WTC11 (cell line): ENCODE results near the gene BHLHE23. TPM values are rescaled to one million over a fixed set of nuclear protein-coding genes. Genes with fewer than 3 reads are reported as not detected.

Experiments used
- ATAC-seq: fragments of 200-7000 bp; cut with Tn5 transposase; 2 replicates; pipeline ENCODE4 v1.10.0; 2021; ENCODE audit warnings: mild to moderate bottlenecking, moderate library complexity
- CTCF ChIA-PET: fragments of 300-600 bp; sonication (Branson Sonifier 250); formaldehyde crosslinking; loops from one replicate; lab custom pipeline; 2021; ENCODE audit warnings: antibody characterized with exemption; lab: Charles Lee
- POLR2A ChIA-PET: fragments of 350-600 bp; sonication (Branson Sonifier 250); formaldehyde crosslinking; loops from one replicate; lab custom pipeline; 2021; ENCODE audit warnings: antibody characterized with exemption; lab: Charles Lee
- DNase-seq: peaks from one replicate; pipeline ENCODE4 v3.0.0; 2021; ENCODE audit warnings: low spot score
- H3K27ac Mint-ChIP-seq: 2 replicates; pipeline ENCODE4 v1.8.0; 2021; ENCODE audit warnings: mixed read lengths
- H3K27me3 Mint-ChIP-seq: 2 replicates; pipeline ENCODE4 v1.8.0; 2021; ENCODE audit warnings: low read depth, mild to moderate bottlenecking, moderate library complexity, mixed read lengths
- H3K36me3 Mint-ChIP-seq: 2 replicates; pipeline ENCODE4 v1.8.0; 2021; ENCODE audit warnings: mixed read lengths
- H3K4me1 Mint-ChIP-seq: 2 replicates; pipeline ENCODE4 v1.8.0; 2022; ENCODE audit warnings: mixed read lengths
- H3K4me3 Mint-ChIP-seq: 2 replicates; pipeline ENCODE4 v1.8.0; 2021; ENCODE audit warnings: mild to moderate bottlenecking, moderate library complexity, mixed read lengths
- H3K9me3 Mint-ChIP-seq: 2 replicates; pipeline ENCODE4 v1.8.0; 2021; ENCODE audit warnings: mixed read lengths
- ATF1 ChIP-seq: sonication (generic); formaldehyde crosslinking; IDR thresholded peaks from 2 replicates; pipeline ENCODE4 v1.8.1; 2023; ENCODE audit warnings: mild to moderate bottlenecking, moderate library complexity, missing genetic modification reagents
- EMX1 ChIP-seq: fragments of 250-450 bp; sonication (Bioruptor Pico); IDR thresholded peaks from 2 replicates; pipeline ENCODE4 v1.8.0; 2021; ENCODE audit warnings: mild to moderate bottlenecking
- ESRRA ChIP-seq: sonication (generic); formaldehyde crosslinking; IDR thresholded peaks from 2 replicates; pipeline ENCODE4 v1.8.1; 2022; ENCODE audit warnings: mild to moderate bottlenecking, missing genetic modification reagents, borderline replicate concordance
- ETV6 ChIP-seq: sonication (generic); formaldehyde crosslinking; IDR thresholded peaks from 2 replicates; pipeline ENCODE4 v1.8.1; 2022; ENCODE audit warnings: mild to moderate bottlenecking, missing genetic modification reagents
- FOXK1 ChIP-seq: sonication (generic); formaldehyde crosslinking; IDR thresholded peaks from 2 replicates; pipeline ENCODE4 v1.8.0; 2022; ENCODE audit warnings: mild to moderate bottlenecking, moderate library complexity, missing genetic modification reagents
- MXD4 ChIP-seq: fragments of 250-450 bp; sonication (Bioruptor Pico); IDR thresholded peaks from 2 replicates; pipeline ENCODE4 v1.8.0; 2021; ENCODE audit warnings: mild to moderate bottlenecking, moderate library complexity, borderline replicate concordance
- MYBL2 ChIP-seq: sonication (generic); formaldehyde crosslinking; IDR thresholded peaks from 2 replicates; pipeline ENCODE4 v1.8.1; 2023; ENCODE audit warnings: mild to moderate bottlenecking, moderate library complexity, missing genetic modification reagents
- NFE2L1 ChIP-seq: sonication (generic); formaldehyde crosslinking; IDR thresholded peaks from 2 replicates; pipeline ENCODE4 v1.8.1; 2023; ENCODE audit warnings: missing genetic modification reagents
- PRRX2 ChIP-seq: fragments of 250-450 bp; sonication (Bioruptor Pico); IDR thresholded peaks from 2 replicates; pipeline ENCODE4 v1.8.0; 2021; ENCODE audit warnings: mild to moderate bottlenecking
- TP53 ChIP-seq: sonication (generic); formaldehyde crosslinking; IDR thresholded peaks from 2 replicates; pipeline ENCODE4 v1.8.1; 2023; ENCODE audit warnings: mild to moderate bottlenecking, missing genetic modification reagents
- ZNF121 ChIP-seq: sonication (generic); formaldehyde crosslinking; IDR thresholded peaks from 2 replicates; pipeline ENCODE4 v1.8.0; 2023; ENCODE audit warnings: missing genetic modification reagents
- ZNF232 ChIP-seq: sonication (generic); formaldehyde crosslinking; IDR thresholded peaks from 2 replicates; pipeline ENCODE4 v1.8.0; 2022; ENCODE audit warnings: mild to moderate bottlenecking, missing genetic modification reagents
- ZNF671 ChIP-seq: fragments of 250-450 bp; sonication (Bioruptor Pico); IDR thresholded peaks from 2 replicates; pipeline ENCODE4 v1.8.0; 2021; ENCODE audit warnings: mild to moderate bottlenecking
- total RNA-seq: library from RNA; stranded (reverse); gene quantifications from 3 replicates; pipeline ENCODE4 v1.2.3, GENCODE V29; 2021
- TF ChIP-seq, protein P1 (sequence below): sonication (generic); formaldehyde crosslinking; IDR thresholded peaks from 2 replicates; pipeline ENCODE4 v1.8.1; 2023; ENCODE audit warnings: mild to moderate bottlenecking, missing genetic modification reagents, moderate library complexity
- TF ChIP-seq, protein P2 (sequence below): sonication (generic); formaldehyde crosslinking; IDR thresholded peaks from 2 replicates; pipeline ENCODE4 v1.8.0; 2022; ENCODE audit warnings: missing genetic modification reagents
- TF ChIP-seq, protein P3 (sequence below): sonication (generic); formaldehyde crosslinking; IDR thresholded peaks from 2 replicates; pipeline ENCODE4 v1.8.1; 2022; ENCODE audit warnings: low read depth, missing genetic modification reagents, borderline replicate concordance
- TF ChIP-seq, protein P4 (sequence below): sonication (generic); formaldehyde crosslinking; IDR thresholded peaks from 2 replicates; pipeline ENCODE4 v1.8.1; 2022; ENCODE audit warnings: low read depth, mild to moderate bottlenecking, moderate library complexity, missing genetic modification reagents, borderline replicate concordance
- TF ChIP-seq, protein P5 (sequence below): fragments of 250-450 bp; sonication (Bioruptor Pico); IDR thresholded peaks from 2 replicates; pipeline ENCODE4 v2.1.2; 2022; ENCODE audit warnings: mild to moderate bottlenecking, moderate library complexity
- TF ChIP-seq, protein P6 (sequence below): fragments of 250-450 bp; sonication (Bioruptor Pico); IDR thresholded peaks from 2 replicates; pipeline ENCODE4 v1.9.0; 2021; ENCODE audit warnings: moderate library complexity, mild to moderate bottlenecking, inconsistent platforms, borderline replicate concordance
- TF ChIP-seq, protein P7 (sequence below): sonication (generic); formaldehyde crosslinking; IDR thresholded peaks from 2 replicates; pipeline ENCODE4 v1.8.0; 2023; ENCODE audit warnings: mild to moderate bottlenecking, missing genetic modification reagents

Gene BHLHE23
- total RNA-seq, 1 experiment from 2014 or later: 1.3 TPM

DNA sequence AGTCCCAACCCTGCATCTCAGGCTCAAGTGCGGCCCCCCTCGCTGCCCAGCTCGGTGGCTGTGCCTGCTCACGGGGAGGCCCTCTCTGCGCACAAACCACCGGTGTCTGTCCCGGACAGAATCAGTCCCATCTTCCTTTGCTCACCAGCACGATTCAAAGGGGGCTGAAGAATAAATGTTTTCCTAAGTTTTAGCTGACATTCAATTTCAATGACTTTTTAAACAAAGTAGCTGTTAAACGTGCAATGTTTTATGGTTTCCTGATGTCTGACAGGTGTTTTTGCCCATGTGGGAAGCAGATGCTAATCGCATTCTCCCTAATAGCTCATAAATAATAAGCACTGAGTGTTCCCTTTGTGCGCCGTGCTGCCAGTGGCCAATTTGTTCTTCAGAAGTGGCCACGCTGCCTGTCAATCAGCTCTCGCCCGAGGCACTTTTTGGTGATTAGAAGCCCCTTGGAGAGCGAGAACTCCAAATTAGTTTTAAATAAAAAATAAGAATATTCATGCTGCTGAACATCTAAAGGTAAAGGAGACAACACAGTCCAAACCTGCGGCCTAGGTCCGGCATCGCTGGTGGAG is 26.3 kb downstream of the BHLHE23 start:
- H3K27me3 Mint-ChIP-seq: peaks cover 11% of the 10 kb centered on the region
- no peaks in the 10 kb centered on the region for H3K36me3 Mint-ChIP-seq
- ATAC-seq: no peak
- CTCF ChIA-PET: interaction anchor here (1.0 to 3.2 kb wide), 10 partner anchors 8 to 193 kb away, joined by 3 to 21 read pairs (median 6); no protein-coding TSS in a partner anchor
- peaks cover 34% of the 10 kb centered on the region for H3K4me1 Mint-ChIP-seq
- no peak for TF ChIP-seq EMX1
- no peak for TF ChIP-seq NFE2L1
- TF ChIP-seq ZNF232: no peak
- TF ChIP-seq ETV6 (CRISPR knock-in tag): no peak
- TF ChIP-seq, protein P1, sequence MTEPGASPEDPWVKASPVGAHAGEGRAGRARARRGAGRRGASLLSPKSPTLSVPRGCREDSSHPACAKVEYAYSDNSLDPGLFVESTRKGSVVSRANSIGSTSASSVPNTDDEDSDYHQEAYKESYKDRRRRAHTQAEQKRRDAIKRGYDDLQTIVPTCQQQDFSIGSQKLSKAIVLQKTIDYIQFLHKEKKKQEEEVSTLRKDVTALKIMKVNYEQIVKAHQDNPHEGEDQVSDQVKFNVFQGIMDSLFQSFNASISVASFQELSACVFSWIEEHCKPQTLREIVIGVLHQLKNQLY (CRISPR knock-in tag): no peak
- TF ChIP-seq, all 79 proteins: peak for 0
- H3K27ac Mint-ChIP-seq: no peak overlapping the region
- POLR2A ChIA-PET: interaction anchor here (1.0 kb wide), 1 partner anchor 34 kb away, joined by 3 read pairs; no protein-coding TSS in a partner anchor
- no peaks in the 10 kb centered on the region for H3K9me3 Mint-ChIP-seq
- H3K4me3 Mint-ChIP-seq: no peak overlapping the region
- no peak for DNase-seq

DNA sequence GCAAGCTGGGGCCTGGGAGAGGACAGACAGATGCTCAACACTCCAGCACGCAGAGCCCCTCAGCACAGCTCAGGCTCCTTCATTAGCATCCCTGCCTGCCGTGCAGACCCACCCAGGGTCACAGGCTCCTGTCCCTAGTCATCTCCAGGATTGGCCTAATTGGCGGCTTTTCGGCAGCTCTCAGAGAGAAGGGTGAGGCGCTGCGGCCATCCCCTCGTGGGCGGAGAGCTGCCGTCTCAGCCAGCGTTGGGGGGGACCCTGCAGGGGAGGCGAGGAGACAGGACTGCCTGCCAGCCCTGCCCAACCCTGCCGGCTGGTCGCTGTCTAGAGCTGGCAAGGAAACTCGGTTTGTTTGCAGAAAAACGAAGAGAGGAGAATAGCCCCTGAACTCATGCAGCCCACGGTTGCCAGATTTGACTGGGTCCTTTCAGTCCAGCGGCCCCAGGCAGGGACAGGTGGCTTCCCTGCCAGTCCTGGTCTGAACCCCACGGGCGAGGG is 26.8 kb downstream of the BHLHE23 start:
- Mint-ChIP-seq H3K27ac (no peak overlapping the region), H3K4me1 (peaks cover 35% of the 10 kb centered on the region), H3K36me3 (no peaks in the 10 kb centered on the region), H3K27me3 (peaks cover 14% of the 10 kb centered on the region), H3K4me3 (no peak overlapping the region), H3K9me3 (no peaks in the 10 kb centered on the region)
- ATAC-seq: peak; percentile 21
- ChIA-PET CTCF (interaction anchor here (0.7 to 3.2 kb wide), 17 partner anchors 7 to 194 kb away, joined by 3 to 21 read pairs (median 6); partner anchors contain the start of genes BHLHE23 and GID8), POLR2A (interaction anchor here (1.0 kb wide), 2 partner anchors 35 to 312 kb away, joined by 3 read pairs; no protein-coding TSS in a partner anchor)
- no peak for DNase-seq
- TF ChIP-seq MYBL2 (CRISPR knock-in tag) (no peak), PRRX2 (no peak), NFE2L1 (no peak), ATF1 (CRISPR knock-in tag) (no peak), TP53 (CRISPR knock-in tag) (no peak), MXD4 (CRISPR knock-in tag) (no peak), EMX1 (no peak), ESRRA (CRISPR knock-in tag) (no peak), ZNF671 (CRISPR knock-in tag) (no peak), ZNF121 (no peak), FOXK1 (CRISPR knock-in tag) (no peak)
- TF ChIP-seq, protein P2, sequence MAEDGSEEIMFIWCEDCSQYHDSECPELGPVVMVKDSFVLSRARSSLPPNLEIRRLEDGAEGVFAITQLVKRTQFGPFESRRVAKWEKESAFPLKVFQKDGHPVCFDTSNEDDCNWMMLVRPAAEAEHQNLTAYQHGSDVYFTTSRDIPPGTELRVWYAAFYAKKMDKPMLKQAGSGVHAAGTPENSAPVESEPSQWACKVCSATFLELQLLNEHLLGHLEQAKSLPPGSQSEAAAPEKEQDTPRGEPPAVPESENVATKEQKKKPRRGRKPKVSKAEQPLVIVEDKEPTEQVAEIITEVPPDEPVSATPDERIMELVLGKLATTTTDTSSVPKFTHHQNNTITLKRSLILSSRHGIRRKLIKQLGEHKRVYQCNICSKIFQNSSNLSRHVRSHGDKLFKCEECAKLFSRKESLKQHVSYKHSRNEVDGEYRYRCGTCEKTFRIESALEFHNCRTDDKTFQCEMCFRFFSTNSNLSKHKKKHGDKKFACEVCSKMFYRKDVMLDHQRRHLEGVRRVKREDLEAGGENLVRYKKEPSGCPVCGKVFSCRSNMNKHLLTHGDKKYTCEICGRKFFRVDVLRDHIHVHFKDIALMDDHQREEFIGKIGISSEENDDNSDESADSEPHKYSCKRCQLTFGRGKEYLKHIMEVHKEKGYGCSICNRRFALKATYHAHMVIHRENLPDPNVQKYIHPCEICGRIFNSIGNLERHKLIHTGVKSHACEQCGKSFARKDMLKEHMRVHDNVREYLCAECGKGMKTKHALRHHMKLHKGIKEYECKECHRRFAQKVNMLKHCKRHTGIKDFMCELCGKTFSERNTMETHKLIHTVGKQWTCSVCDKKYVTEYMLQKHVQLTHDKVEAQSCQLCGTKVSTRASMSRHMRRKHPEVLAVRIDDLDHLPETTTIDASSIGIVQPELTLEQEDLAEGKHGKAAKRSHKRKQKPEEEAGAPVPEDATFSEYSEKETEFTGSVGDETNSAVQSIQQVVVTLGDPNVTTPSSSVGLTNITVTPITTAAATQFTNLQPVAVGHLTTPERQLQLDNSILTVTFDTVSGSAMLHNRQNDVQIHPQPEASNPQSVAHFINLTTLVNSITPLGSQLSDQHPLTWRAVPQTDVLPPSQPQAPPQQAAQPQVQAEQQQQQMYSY (CRISPR knock-in tag): no peak
- TF ChIP-seq, protein P3, sequence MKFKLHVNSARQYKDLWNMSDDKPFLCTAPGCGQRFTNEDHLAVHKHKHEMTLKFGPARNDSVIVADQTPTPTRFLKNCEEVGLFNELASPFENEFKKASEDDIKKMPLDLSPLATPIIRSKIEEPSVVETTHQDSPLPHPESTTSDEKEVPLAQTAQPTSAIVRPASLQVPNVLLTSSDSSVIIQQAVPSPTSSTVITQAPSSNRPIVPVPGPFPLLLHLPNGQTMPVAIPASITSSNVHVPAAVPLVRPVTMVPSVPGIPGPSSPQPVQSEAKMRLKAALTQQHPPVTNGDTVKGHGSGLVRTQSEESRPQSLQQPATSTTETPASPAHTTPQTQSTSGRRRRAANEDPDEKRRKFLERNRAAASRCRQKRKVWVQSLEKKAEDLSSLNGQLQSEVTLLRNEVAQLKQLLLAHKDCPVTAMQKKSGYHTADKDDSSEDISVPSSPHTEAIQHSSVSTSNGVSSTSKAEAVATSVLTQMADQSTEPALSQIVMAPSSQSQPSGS (CRISPR knock-in tag): no peak
- TF ChIP-seq, protein P4, sequence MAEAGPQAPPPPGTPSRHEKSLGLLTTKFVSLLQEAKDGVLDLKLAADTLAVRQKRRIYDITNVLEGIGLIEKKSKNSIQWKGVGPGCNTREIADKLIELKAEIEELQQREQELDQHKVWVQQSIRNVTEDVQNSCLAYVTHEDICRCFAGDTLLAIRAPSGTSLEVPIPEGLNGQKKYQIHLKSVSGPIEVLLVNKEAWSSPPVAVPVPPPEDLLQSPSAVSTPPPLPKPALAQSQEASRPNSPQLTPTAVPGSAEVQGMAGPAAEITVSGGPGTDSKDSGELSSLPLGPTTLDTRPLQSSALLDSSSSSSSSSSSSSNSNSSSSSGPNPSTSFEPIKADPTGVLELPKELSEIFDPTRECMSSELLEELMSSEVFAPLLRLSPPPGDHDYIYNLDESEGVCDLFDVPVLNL (CRISPR knock-in tag): no peak
- TF ChIP-seq, protein P5, sequence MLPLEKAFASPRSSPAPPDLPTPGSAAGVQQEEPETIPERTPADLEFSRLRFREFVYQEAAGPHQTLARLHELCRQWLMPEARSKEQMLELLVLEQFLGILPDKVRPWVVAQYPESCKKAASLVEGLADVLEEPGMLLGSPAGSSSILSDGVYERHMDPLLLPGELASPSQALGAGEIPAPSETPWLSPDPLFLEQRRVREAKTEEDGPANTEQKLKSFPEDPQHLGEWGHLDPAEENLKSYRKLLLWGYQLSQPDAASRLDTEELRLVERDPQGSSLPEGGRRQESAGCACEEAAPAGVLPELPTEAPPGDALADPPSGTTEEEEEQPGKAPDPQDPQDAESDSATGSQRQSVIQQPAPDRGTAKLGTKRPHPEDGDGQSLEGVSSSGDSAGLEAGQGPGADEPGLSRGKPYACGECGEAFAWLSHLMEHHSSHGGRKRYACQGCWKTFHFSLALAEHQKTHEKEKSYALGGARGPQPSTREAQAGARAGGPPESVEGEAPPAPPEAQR (CRISPR knock-in tag): no peak
- TF ChIP-seq, protein P6, sequence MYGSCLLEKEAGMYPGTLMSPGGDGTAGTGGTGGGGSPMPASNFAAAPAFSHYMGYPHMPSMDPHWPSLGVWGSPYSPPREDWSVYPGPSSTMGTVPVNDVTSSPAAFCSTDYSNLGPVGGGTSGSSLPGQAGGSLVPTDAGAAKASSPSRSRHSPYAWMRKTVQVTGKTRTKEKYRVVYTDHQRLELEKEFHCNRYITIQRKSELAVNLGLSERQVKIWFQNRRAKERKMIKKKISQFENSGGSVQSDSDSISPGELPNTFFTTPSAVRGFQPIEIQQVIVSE: no peak
- TF ChIP-seq, protein P7, sequence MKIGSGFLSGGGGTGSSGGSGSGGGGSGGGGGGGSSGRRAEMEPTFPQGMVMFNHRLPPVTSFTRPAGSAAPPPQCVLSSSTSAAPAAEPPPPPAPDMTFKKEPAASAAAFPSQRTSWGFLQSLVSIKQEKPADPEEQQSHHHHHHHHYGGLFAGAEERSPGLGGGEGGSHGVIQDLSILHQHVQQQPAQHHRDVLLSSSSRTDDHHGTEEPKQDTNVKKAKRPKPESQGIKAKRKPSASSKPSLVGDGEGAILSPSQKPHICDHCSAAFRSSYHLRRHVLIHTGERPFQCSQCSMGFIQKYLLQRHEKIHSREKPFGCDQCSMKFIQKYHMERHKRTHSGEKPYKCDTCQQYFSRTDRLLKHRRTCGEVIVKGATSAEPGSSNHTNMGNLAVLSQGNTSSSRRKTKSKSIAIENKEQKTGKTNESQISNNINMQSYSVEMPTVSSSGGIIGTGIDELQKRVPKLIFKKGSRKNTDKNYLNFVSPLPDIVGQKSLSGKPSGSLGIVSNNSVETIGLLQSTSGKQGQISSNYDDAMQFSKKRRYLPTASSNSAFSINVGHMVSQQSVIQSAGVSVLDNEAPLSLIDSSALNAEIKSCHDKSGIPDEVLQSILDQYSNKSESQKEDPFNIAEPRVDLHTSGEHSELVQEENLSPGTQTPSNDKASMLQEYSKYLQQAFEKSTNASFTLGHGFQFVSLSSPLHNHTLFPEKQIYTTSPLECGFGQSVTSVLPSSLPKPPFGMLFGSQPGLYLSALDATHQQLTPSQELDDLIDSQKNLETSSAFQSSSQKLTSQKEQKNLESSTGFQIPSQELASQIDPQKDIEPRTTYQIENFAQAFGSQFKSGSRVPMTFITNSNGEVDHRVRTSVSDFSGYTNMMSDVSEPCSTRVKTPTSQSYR (CRISPR knock-in tag): no peak
